ENCODE results near the gene IRF7.

The IRF7 gene

DNA sequence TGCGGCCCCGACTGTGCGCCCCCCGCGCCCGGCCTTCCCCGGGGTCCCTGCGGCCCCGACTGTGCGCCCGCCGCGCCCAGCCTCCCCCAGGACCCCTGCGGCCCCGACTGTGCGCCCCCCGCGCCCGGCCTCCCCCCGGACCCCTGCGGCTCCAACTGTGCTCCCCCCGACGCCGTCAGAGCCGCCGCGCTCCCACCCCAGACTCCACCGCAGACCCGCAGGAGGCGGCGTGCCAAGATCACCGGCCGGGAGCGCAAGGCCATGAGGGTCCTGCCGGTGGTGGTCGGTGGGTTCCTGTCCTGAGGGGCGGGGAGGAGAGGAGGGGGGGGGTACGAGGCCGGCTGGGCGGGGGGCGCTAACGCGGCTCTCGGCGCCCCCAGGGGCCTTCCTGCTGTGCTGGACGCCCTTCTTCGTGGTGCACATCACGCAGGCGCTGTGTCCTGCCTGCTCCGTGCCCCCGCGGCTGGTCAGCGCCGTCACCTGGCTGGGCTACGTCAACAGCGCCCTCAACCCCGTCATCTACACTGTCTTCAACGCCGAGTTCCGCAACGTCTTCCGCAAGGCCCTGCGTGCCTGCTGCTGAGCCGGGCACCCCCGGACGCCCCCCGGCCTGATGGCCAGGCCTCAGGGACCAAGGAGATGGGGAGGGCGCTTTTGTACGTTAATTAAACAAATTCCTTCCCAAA lies 24.4 kb upstream of the IRF7 start:
- DNase-seq, result no peak

DNA sequence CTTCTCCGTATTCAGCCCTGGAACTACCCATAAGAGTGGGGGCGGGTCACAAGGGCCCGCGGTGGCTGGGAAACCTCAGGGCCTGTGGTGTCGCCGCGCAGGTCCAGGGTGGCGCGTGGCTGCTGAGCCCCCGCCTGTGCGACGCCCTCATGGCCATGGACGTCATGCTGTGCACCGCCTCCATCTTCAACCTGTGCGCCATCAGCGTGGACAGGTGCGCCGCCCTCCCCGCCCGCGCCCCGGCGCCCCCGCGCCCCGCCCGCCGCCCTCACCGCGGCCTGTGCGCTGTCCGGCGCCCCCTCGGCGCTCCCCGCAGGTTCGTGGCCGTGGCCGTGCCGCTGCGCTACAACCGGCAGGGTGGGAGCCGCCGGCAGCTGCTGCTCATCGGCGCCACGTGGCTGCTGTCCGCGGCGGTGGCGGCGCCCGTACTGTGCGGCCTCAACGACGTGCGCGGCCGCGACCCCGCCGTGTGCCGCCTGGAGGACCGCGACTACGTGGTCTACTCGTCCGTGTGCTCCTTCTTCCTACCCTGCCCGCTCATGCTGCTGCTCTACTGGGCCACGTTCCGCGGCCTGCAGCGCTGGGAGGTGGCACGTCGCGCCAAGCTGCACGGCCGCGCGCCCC lies 23.7 kb upstream of the IRF7 start:
- no peak for DNase-seq

DNA sequence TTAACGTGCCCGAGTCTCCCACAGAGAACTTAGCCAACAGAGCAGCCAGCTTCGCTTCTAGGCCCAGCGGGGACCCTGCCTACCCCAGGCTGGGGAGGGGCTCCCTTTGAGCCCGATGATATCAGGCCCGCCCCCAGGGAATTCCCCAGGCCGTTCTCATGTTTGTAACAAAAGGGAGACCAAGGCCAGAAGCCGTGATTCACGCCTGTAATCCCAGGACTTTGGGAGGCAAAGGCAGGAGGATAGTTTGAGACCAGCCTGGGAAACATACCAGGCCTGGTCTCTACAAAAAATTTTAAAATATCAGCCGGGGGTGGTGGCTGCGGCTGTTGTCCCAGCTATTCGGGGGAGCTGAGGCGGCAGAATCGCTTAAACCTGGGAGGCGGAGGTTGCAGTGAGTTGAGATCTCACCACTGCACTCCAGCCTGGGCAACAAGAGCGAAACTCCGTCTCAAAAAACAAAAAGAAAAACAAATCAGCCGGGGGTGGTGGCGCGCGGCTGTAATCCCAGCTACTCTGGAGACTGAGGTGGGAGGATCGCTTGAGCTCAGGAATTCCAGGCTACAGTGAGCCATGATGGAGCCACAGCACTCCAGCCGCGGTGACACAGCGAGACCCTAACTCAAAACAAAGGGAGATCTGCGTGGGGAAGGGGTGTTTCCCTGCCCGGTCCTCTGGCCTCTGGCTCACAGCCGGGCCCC lies 23.0 kb upstream of the IRF7 start:
- no peak for DNase-seq

DNA sequence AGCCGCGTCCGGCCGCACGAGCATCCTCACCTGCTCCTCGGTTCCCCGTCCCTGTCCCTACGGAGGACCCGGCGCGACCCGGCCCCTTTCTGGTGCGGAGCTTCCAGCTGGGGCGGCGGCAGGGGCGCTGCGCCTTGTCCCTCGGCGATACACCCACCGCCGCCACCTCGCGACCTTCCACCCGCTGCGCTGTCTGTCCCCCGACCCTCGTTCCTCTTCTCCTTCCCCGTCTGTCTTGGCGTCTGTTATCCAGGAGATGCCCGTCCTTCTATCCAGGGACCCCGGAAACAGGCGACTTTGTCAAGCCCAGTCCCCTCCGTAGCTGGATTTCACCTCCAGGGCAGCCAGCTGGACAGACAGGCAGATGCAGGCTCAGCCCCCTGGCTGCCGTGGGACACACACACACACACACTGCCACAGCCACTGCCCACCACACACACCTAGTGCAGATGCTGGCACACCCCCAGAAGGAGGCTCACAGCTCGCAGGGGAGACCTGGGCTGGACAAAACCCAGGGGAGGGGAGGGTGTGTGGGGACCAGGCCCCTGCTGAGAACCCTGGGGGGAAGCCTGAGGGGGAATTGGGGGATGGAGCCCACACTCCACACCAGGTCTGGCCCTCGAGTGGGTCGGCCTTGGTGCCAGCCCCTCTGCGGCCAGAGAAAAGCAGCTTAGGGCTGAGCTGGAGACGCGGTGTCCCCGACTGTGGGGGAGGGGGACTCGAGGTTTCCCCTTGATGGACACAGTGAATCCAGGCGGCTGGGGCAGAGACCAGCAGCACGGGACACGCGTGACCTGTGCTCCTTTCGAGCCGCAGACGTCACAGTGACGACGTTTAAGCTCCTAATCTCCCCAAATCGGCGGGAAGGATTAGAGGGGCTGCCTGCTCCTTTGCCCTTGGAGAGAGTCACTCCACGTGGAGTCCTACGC lies 22.1 kb upstream of the IRF7 start:
- no peak for DNase-seq

DNA sequence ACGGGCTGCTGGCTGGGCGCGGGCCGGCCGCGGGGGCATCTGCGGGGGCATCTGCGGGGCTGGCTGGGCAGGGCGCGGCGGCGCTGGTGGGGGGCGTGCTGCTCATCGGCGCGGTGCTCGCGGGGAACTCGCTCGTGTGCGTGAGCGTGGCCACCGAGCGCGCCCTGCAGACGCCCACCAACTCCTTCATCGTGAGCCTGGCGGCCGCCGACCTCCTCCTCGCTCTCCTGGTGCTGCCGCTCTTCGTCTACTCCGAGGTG lies 21.5 kb upstream of the IRF7 start:
- no peak for DNase-seq

DNA sequence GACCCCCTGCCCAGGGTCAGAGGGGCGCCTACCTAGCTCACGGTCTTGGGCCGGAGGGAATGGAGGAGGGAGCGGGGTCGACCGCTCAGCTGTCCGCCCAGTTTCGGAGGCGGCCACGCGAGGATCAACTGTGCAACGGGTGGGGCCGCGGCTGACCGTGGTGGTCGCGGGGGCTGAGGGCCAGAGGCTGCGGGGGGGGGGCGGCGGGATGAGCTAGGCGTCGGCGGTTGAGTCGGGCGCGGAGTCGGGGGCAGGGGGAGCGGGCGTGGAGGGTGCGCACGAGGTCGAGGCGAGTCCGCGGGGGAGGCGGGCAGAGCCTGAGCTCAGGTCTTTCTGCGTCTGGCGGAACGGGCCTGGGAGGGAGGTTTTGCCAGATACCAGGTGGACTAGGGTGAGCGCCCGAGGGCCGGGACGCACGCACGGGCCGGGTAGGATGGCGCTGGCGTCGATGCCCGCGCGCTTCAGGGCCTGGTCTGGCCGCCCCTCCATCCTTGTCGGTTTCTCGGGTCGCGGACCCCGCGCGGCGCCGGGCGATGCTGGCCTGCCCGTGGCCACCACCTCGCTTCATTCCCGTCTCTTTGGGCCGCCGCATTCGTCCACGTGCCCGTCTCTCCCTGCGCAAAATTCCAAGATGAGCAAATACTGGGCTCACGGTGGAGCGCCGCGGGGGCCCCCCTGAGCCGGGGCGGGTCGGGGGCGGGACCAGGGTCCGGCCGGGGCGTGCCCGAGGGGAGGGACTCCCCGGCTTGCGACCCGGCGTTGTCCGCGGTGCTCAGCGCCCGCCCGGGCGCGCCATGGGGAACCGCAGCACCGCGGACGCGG lies 21.0 kb upstream of the IRF7 start, which contains the start of gene DRD4:
DRD4 (plus strand) TSS at position 759 of the 822 bp plus-strand sequence; CDS start at position 795, 36 bp downstream.
- DNase-seq, result no peak

DNA sequence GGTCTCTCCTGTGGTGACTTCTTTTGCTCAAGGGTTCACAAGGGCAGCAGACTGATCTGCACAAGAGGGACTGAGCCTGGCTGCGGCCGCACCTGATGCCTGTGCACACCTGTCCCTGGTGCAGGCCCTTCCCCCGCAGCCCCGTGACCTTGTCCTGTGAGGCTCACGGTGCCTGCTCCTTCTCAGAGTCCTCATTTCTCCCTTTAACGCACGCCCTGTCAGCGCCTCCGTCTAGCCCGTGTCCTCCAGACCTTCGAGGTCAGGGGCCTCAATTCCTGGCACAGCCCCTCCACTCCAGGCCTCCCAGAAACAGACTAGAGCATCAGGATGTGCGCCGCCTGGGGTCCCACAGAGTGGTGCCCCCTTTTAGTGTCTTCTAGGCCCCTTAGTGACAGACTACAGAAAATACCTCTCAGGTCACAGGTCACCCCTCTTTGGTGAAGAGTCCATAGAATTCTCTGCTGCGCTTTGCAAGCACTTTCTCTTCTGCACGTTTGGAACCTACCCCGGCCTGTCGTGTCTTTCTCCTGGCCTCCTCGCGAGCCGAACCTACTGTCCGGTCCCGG lies 20.3 kb upstream of the IRF7 start:
- no peak for DNase-seq

DNA sequence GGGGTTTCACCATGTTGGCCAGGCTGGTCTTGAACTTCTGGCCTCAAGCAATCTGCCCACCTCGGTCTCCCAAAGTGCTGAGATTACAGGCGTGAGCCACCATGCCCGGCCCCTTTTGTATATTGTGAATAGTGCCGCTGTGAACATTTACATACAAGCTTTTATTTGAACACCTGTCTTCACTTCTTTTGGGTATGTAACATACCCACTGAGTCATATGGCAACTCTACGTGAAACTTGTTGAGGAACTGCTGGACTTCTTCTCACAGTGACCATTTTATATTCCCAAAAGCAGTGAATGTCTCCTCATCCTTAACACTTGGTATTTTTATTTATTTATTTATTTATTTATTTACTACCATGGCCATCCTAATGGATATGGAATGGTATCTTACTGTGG lies 15.1 kb upstream of the IRF7 start:
- no peak for DNase-seq

DNA sequence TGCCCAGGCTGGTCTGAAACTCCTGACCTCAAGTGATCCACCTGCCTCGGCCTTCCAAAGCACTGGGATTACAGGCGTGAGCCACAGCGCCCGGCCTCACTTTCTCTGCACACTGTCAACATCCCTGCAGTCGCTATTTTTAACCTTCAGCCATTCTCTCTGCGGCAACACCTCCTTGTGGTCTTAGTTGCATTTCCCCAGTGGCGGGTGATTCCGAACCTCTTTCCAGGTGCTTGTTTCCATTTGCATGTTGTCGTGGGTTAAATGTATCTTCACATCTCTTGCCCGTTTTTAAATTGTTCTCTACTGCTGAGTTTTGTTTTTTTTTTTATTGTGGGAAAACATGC lies 13.5 kb upstream of the IRF7 start:
- DNase-seq, result no peak

DNA sequence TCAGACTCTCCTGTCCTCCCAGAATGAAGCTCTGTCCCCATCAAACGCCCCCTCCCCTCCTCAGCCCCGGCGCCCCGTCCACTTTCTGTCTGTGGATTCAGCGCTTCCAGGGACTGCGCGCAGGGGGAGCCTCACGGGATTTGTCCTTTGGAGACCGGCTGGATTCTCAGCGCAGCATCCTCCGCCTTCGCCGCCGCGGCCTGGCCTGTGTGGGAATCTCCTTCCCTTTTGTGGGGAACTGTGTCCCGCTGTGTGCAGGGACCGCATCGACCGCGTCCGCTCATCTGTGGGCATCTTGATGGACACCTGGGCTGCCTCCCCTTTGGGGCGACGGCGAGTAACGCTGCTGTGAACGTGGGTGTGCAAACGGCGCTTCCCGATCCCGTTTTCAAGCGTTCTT lies 12.3 kb upstream of the IRF7 start:
- no peak for DNase-seq

DNA sequence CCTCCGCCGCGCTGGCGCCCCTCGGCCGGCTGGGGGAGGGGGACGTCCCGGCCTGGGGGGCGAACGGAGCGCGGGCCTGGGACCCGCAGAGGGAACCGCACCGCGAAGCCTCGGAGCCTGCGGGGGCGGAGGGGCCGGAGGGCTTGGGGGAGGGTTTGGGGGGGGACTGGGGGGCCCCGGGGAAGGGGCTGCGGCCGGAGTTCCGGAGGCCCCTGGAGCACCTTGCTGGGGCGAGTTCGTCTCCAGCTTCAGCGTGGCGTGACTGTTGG lies 11.5 kb upstream of the IRF7 start:
- DNase-seq, result no peak

DNA sequence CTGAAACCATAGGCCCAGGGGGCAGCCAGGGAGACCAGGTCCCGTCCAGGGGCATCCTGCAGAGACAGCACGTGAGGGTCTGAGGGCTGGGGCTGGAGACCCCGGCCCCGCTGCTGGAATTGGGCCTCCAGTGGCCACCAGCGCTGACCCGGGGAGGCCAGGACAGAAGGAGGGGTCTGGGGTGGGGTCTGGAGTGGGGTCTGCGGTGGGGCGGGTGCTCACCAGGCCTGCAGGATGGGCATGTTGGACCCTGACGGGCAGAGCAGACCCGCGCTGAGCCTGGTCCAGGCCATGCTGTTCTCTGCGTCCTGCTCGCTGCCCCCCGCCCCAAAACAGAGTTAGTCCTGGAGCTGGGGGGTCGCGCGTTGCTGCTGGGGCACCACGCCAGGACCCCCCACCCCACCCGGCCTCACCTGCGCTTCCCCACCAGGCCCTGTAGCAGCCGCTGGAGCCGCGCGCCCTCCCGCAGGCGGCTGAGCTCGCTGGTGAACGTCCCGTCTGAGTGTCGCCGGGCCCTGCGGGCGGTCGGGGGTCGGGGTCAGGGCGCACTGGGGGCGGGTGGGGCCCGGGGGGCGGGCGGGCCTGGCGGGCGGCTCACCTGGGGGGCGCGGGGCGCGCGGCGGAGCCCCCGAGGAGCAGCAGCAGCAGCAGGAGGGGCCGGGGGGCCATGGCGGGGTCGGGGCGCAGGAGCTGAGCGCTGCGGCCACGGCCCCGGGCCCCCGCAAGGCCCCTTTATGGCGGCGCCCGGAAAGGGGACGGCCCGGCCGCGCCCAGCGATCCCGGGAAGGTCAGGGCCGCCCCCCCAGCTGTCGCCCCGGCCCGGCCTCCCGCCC lies 10.9 kb upstream of the IRF7 start, which contains the start of gene SCT:
SCT (minus strand) TSS at position 707 of the 833 bp plus-strand sequence; CDS start at position 669, 38 bp downstream.
- no peak for DNase-seq

DNA sequence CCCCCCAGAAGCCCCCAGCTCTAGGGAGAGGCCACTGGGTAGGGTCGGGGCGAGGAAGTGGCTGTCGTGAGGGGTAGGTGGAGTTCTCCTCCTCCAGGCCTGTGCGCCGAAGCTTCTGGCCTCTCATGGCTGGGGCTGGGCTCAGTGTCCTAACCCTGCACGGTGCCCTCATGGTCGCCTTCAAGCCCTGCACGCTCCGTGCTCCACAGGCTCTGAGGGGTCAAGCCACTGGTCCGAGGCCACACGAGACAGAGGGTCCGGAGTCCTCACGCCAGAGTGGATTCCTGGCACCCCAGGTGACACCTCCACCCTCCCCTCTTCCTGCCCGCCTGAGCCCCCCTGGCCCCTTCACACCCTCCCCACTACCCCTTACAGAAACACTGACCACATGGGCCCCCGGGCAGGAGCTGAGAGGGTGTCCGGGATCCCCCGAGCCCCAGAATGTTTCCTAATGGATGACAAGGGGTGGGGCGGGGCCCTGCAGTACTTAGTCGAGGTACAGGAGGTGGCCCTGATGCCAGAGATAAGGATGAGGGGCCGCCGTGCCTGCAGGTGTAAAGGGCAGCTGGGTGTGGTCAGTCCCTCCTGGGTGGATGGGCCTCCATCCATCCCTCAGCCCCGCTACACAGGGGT lies 10.0 kb upstream of the IRF7 start:
- no peak for DNase-seq

DNA sequence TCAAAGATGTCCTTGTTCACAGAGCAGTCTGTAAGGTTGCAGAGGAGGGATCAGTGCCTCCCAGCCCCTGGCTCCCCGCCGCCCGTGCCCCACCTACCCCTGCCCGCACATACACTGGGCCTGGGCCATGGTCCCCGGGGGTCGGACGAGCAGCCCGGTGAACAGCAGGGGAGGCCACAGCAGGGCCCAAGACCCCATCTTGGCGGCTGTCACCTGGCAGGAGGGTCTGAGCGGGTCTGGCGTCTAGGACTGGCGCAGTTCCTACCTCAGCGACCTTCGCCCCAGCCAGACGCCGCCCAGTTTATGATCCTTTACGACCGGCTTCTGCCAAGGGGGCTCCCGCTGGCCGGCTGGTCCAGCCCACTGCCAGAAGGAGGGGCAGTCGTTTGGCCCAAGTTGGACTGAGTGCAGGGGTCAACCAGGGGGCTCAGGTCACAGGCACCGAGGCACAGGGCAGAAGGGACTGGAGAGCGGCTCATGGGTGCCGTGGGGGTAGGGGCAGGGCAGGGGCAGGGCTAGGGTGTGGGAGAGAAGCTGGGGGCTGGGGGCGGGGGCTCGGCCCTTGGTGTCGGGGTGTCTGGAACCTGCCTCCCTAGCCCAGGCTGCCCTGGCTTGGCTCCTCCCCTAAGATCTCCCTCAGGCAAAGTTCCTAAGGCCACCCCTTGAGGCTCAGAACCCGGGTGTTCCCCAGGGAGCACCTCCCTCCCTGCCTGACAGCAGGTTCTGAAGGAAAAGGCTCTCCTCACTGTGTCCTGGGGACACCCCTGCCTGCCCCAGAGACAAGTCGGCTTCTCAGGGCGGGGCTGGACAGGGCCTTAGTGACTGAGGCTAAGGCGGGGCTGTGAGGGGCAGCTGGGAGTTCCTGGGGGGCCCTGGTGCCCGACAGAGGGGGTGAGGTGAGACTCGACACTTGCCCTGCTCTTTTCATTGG lies 9.2 kb upstream of the IRF7 start, which contains the start of gene CDHR5:
CDHR5 (minus strand) TSS at position 251 of the 931 bp plus-strand sequence; CDS start at position 198, 53 bp downstream.
- no peak for DNase-seq

DNA sequence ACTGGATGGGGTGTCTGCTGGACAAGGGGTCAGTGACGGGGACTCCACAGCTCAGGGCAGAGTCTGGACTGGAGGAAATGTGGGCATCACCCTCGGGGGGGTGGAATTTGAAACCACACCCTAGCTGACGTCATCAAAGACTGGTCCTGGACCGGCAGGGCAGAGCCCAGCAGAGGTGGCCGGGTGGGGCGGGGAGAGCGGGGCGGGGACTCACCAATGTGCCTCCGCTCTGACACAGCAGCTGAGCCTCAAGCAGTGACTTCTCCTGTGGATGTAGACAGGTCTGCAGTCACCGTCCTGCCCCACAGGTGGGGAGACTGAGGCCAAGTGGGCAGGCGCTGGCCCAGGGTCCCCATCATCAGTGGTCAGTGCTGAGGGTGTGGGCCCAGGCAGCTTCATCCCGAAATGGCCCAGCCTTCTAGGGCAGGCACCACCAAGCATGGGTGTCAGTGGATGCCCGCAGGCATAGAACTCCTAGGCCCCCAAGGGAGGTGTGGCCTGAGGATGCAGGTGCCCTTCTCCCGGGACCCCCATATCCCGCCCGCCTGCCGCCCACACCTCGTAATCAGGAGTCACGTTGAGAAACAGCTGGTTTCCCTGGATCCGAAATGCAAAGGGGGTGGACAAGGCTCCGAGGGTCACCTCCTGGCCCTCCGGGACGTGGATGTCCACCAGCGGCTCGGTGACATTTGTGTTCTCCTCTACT lies 8.4 kb upstream of the IRF7 start:
- no peak for DNase-seq

DNA sequence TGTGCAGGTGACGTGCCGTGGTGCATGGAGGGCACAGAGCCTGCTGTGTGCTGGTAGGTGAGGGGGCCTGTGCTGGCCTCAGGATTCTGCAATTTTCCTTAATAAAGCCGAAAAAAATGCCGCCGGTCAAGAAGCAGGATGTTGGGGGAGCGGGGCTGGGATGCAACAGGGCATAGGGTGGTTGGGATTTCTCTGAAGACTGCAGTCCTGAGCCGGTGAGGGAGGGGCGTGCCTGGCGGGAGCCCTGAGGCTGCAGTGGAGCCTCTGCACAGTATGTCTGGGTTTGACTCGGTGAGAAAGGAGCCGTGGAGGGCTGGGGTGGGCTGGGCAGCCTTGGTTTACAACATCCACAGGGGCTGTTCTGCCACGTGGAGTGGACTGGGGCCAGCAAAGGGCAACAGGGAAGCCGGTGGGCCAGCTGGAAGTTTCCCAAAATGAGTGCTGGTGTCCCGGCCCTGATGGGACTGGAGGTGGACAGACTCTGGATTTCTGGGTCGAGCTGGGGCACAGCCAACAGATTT lies 7.7 kb upstream of the IRF7 start:
- DNase-seq, result no peak

DNA sequence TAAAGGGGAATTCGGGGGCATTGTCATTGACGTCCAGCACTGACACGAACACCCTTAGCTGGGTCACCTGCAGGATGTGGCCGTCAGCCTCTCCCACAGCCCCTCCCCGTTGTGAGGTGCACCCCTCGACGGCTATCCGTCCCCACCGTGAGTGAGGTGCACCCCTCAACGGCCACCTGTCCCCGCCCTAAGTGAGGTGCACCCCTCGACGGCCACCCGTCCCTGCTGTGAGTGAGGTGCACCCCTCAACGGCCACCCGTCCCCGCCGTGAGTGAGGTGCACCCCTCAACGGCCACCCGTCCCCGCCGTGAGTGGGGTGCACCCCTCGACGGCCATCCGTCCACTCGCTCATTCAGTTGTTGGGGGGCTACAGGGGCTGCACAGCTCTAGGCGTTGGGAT lies 6.1 kb upstream of the IRF7 start:
- DNase-seq, result no peak

DNA sequence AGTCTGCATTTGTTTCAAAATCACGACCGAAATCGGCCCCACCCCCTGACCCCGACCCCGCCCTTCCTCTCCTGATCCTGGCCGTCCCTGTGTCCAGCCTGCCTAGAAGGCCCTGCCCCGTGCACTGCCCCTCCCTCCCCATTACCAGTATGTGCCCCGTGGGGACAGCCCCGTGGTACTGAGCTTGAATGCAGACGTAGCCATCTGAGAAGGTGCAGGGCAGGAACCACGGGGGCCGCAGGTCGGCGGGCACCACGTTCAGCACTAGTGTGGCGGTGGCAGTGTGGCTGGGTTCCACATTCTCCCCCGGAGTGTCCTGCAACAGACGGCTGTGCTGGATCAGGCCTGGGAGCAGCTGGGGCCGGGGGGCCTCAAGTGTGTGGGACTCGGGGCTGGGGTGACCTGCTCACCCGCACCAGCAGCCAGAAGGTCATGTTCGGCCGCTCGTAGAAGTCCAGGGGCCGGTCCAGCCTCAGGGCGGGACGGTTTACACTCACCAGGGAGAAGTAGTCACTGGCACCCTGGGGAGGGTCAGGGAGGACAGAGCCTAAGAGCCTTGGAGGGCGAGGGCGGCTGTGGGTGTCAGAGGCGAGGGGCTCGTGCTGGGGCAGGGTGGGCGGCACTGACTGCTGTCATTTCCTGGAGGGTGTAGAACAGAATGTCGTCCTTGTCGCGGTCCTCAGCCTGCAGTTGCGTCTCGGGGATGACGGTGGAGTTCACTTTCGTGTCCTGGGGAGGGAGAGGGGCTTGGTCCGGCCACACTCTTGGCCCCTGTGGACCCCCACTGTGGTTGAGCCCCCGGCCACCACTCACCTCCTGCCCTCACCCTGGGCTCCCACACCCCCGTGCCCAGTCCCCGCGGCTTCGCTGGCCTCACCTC lies 5.4 kb upstream of the IRF7 start:
- DNase-seq, result no peak

All from GOT3 (cell line).